Left ventricle myocardium inferior (tissue), 1 donor: Measurements from ENCODE around the gene TEX101. TPM values are rescaled to one million over a fixed set of nuclear protein-coding genes. Genes with fewer than 3 reads are reported as not detected.

Experiments used
- DNase-seq: peaks from one replicate; pipeline ENCODE4 v3.0.0-alpha.2; 2020
- H3K27ac ChIP-seq: fragments of 200-600 bp; replicated peaks from 2 replicates; pipeline ENCODE4 v1.8.0; 2021
- H3K27me3 ChIP-seq: fragments of 200-600 bp; 2 replicates; pipeline ENCODE4 v1.8.0; 2021; ENCODE audit warnings: low read depth
- H3K36me3 ChIP-seq: fragments of 200-600 bp; 2 replicates; pipeline ENCODE4 v1.8.0; 2021
- H3K4me1 ChIP-seq: fragments of 200-600 bp; 2 replicates; pipeline ENCODE4 v1.8.0; 2021
- H3K4me3 ChIP-seq: fragments of 200-600 bp; 2 replicates; pipeline ENCODE4 v1.8.0; 2021; ENCODE audit warnings: mild to moderate bottlenecking, moderate library complexity
- H3K9me3 ChIP-seq: fragments of 200-600 bp; replicated peaks from 2 replicates; pipeline ENCODE4 v1.8.0; 2021
- CTCF ChIP-seq: fragments of 200-600 bp; IDR thresholded peaks from 2 replicates; pipeline ENCODE4 v1.8.0; 2021; ENCODE audit warnings: antibody characterized with exemption, mild to moderate bottlenecking, borderline replicate concordance
- intact Hi-C: fragments of 100-400 bp; cut with micrococcal nuclease; formaldehyde crosslinking; loops from one replicate; pipeline ENCODE4 v1.11.0; 2022
- total RNA-seq: library from RNA; stranded (reverse); fragmentation: NEBNext Ultra II Directional; extraction: Animal tissue kit (Norgen Biotek cat#: 25700); gene quantifications from one replicate; pipeline ENCODE4 v1.2.1, GENCODE V29; 2021
- donor health status: DM: no; HTN: yes; CAD: no; lungs with severe emphysema.

Gene TEX101
- total RNA-seq, 1 donor from 2014 or later, result not detected

- Histone ChIP-seq H3K4me3 (no peak overlapping the region), H3K27me3 (peaks cover 18% of the 10 kb centered on the region), H3K4me1 (no peaks in the 10 kb centered on the region), H3K9me3 (no peaks in the 10 kb centered on the region), H3K27ac (no peak overlapping the region), H3K36me3 (no peaks in the 10 kb centered on the region)
- DNase-seq, result no peak
- intact Hi-C loops, result no loop called here
- TF ChIP-seq CTCF, result no peak
Observed at GRCh38 chr19:43412441-43412840, 2.2 kb upstream of the TEX101 start.

GRCh38 chr19:43416951-43417623 is 2.4 kb downstream of the TEX101 start:
- Histone ChIP-seq H3K27me3 (peaks cover 14% of the 10 kb centered on the region), H3K4me3 (no peak overlapping the region), H3K9me3 (no peaks in the 10 kb centered on the region), H3K4me1 (no peaks in the 10 kb centered on the region), H3K27ac (no peak overlapping the region), H3K36me3 (no peaks in the 10 kb centered on the region)
- TF ChIP-seq CTCF, result no peak
- DNase-seq, result no peak
- intact Hi-C loops, result no loop called here

GRCh38 chr19:43420954-43421353 is 6.3 kb downstream of the TEX101 start:
- H3K36me3 ChIP-seq, result no peaks in the 10 kb centered on the region
- no peak overlapping the region for H3K4me3 ChIP-seq
- no peak for DNase-seq
- no peaks in the 10 kb centered on the region for H3K9me3 ChIP-seq
- no peaks in the 10 kb centered on the region for H3K4me1 ChIP-seq
- no peak overlapping the region for H3K27ac ChIP-seq
- H3K27me3 ChIP-seq, result peaks cover 21% of the 10 kb centered on the region
- intact Hi-C loops, result no loop called here
- TF ChIP-seq CTCF, result no peak

- intact Hi-C loops, result no loop called here
- Histone ChIP-seq H3K4me1 (no peaks in the 10 kb centered on the region), H3K36me3 (no peaks in the 10 kb centered on the region), H3K27ac (no peak overlapping the region), H3K9me3 (no peaks in the 10 kb centered on the region), H3K4me3 (no peak overlapping the region), H3K27me3 (peaks cover 21% of the 10 kb centered on the region)
- no peak for TF ChIP-seq CTCF
- no peak for DNase-seq
Observed at GRCh38 chr19:43422000-43422688, 7.5 kb downstream of the TEX101 start.

- no peaks in the 10 kb centered on the region for H3K9me3 ChIP-seq
- no peak for TF ChIP-seq CTCF
- intact Hi-C loops, result no loop called here
Observed at GRCh38 chr19:43422689-43423066, 8.0 kb downstream of the TEX101 start.

More at GRCh38 chr19:43422689-43423066, 8.0 kb downstream of the TEX101 start:
- Histone ChIP-seq H3K4me3 (no peak overlapping the region), H3K27ac (no peak overlapping the region), H3K4me1 (no peaks in the 10 kb centered on the region), H3K27me3 (peaks cover 21% of the 10 kb centered on the region), H3K36me3 (no peaks in the 10 kb centered on the region)
- no peak for DNase-seq
